ENCODE measurements around the gene E2F1.
A peak's percentile ranks its signal among the peaks of the same experiment; 100 is the strongest.

Gene E2F1

DNA sequence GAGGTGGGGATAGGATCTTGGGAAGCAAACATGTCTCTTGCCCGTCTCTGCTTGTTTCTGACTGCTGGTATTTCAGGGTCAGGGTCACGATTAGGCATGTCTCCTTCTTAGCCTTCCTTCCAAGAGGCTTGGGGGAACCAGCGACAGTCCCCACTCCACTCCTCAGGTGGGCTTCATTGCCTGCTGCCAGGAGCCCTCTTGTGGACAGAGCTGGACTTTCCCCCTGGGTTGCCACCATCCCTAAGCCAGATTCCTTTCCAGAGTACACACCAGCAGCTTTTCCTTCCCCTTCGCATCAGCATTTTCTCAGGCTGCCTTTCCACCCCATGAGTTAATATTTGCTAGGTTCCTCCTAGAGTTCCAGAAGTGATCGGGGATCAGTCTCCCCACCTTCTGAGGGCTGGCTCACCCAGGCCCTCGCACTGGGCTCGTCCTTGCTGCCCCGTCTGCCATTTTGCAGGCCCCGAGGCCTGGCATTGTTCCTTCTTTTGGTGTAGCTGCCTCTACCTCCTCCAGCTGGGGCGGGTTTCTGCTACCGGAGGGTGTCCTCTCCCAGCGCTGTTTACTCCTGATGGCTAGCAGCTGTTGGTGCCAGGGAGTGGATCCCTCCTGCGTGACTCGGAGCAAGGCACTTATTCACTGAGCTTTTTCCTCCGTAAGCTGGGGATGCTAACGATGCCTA is 32.8 kb downstream of the E2F1 start:
- peak; percentile 86 for ATAC-seq
- TF ChIP-seq ZNF8 (CRISPR knock-in tag; IDR thresholded peaks at IDR 0.05): no peak
- no peak for TF ChIP-seq PATZ1 (CRISPR knock-in tag; IDR thresholded peaks at IDR 0.05; ENCODE audit: borderline replicate concordance)
- no peak for TF ChIP-seq OSR1 (CRISPR knock-in tag; IDR thresholded peaks at IDR 0.05)
- TF ChIP-seq ZNF565 (CRISPR knock-in tag; conservative IDR thresholded peaks at IDR 0.05; ENCODE audit: low read depth): no peak
- no peak for TF ChIP-seq ESRRG (CRISPR knock-in tag; IDR thresholded peaks at IDR 0.05)
- TF ChIP-seq RARB (CRISPR knock-in tag; IDR thresholded peaks at IDR 0.05): no peak
- no peak for TF ChIP-seq TOX (CRISPR knock-in tag; IDR thresholded peaks at IDR 0.05; ENCODE audit: borderline replicate concordance)
- no peak for TF ChIP-seq PPARA (CRISPR knock-in tag; IDR thresholded peaks at IDR 0.05; ENCODE audit: borderline replicate concordance)
- TF ChIP-seq, protein P1, sequence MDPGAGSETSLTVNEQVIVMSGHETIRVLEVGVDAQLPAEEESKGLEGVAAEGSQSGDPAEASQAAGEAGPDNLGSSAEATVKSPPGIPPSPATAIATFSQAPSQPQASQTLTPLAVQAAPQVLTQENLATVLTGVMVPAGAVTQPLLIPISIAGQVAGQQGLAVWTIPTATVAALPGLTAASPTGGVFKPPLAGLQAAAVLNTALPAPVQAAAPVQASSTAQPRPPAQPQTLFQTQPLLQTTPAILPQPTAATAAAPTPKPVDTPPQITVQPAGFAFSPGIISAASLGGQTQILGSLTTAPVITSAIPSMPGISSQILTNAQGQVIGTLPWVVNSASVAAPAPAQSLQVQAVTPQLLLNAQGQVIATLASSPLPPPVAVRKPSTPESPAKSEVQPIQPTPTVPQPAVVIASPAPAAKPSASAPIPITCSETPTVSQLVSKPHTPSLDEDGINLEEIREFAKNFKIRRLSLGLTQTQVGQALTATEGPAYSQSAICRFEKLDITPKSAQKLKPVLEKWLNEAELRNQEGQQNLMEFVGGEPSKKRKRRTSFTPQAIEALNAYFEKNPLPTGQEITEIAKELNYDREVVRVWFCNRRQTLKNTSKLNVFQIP (CRISPR knock-in tag; IDR thresholded peaks at IDR 0.05; ENCODE audit: borderline replicate concordance, low read depth): no peak
- no peak for TF ChIP-seq ISL1 (CRISPR knock-in tag; IDR thresholded peaks at IDR 0.05)
- TF ChIP-seq ZFP30 (CRISPR knock-in tag; IDR thresholded peaks at IDR 0.05): no peak
- TF ChIP-seq SNAI2 (CRISPR knock-in tag; IDR thresholded peaks at IDR 0.05): no peak
- no peak for TF ChIP-seq ZNF70 (CRISPR knock-in tag; IDR thresholded peaks at IDR 0.05)
- TF ChIP-seq ZC3H10 (CRISPR knock-in tag; IDR thresholded peaks at IDR 0.05): no peak

DNA sequence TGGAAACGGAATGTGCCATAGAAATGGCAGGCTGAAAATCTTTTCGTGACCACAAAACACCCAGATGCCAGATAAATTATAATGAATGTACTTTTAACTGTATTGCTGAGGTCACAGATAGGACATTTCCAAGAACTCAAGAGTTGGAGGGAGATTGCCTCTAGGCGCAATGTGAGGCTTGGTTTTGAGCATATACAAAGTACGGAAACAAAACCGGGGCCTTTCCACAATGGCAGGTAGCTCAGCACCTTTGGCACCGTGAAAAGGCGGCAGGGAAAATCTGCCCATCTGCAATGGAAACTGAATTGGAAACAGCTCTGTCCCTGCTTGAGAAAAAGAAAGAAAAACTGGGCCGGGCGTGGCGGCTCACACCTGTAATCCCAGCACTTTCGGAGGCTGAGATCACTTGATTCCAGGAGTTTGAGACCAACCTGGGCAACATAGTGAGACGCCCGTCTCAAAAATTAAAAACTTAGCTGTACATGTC is 34.6 kb downstream of the E2F1 start:
- ATAC-seq: no peak
- TF ChIP-seq ZNF70 (CRISPR knock-in tag; IDR thresholded peaks at IDR 0.05) (no peak), RARB (CRISPR knock-in tag; IDR thresholded peaks at IDR 0.05) (no peak), ZFP3 (CRISPR knock-in tag; IDR thresholded peaks at IDR 0.05) (no peak), ARNTL (CRISPR knock-in tag; IDR thresholded peaks at IDR 0.05; ENCODE audit: borderline replicate concordance, low read depth) (no peak), GLIS3 (CRISPR knock-in tag; IDR thresholded peaks at IDR 0.05) (no peak), ZFP30 (CRISPR knock-in tag; IDR thresholded peaks at IDR 0.05) (no peak), SNAI2 (CRISPR knock-in tag; IDR thresholded peaks at IDR 0.05) (no peak), BACH2 (CRISPR knock-in tag; IDR thresholded peaks at IDR 0.05; ENCODE audit: borderline replicate concordance) (no peak), TCF4 (CRISPR knock-in tag; IDR thresholded peaks at IDR 0.05; ENCODE audit: borderline replicate concordance) (no peak), PPARA (CRISPR knock-in tag; IDR thresholded peaks at IDR 0.05; ENCODE audit: borderline replicate concordance) (no peak), ZNF565 (CRISPR knock-in tag; conservative IDR thresholded peaks at IDR 0.05; ENCODE audit: low read depth) (no peak), ESRRG (CRISPR knock-in tag; IDR thresholded peaks at IDR 0.05) (no peak), ZC3H10 (CRISPR knock-in tag; IDR thresholded peaks at IDR 0.05) (no peak), PATZ1 (CRISPR knock-in tag; IDR thresholded peaks at IDR 0.05; ENCODE audit: borderline replicate concordance) (no peak), ISL1 (CRISPR knock-in tag; IDR thresholded peaks at IDR 0.05) (no peak), OSR1 (CRISPR knock-in tag; IDR thresholded peaks at IDR 0.05) (no peak), CREB5 (CRISPR knock-in tag; IDR thresholded peaks at IDR 0.05; ENCODE audit: low read depth) (no peak), CSRNP3 (CRISPR knock-in tag; IDR thresholded peaks at IDR 0.05) (no peak)
- TF ChIP-seq, protein P2, sequence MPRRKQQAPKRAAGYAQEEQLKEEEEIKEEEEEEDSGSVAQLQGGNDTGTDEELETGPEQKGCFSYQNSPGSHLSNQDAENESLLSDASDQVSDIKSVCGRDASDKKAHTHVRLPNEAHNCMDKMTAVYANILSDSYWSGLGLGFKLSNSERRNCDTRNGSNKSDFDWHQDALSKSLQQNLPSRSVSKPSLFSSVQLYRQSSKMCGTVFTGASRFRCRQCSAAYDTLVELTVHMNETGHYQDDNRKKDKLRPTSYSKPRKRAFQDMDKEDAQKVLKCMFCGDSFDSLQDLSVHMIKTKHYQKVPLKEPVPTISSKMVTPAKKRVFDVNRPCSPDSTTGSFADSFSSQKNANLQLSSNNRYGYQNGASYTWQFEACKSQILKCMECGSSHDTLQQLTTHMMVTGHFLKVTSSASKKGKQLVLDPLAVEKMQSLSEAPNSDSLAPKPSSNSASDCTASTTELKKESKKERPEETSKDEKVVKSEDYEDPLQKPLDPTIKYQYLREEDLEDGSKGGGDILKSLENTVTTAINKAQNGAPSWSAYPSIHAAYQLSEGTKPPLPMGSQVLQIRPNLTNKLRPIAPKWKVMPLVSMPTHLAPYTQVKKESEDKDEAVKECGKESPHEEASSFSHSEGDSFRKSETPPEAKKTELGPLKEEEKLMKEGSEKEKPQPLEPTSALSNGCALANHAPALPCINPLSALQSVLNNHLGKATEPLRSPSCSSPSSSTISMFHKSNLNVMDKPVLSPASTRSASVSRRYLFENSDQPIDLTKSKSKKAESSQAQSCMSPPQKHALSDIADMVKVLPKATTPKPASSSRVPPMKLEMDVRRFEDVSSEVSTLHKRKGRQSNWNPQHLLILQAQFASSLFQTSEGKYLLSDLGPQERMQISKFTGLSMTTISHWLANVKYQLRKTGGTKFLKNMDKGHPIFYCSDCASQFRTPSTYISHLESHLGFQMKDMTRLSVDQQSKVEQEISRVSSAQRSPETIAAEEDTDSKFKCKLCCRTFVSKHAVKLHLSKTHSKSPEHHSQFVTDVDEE (CRISPR knock-in tag; IDR thresholded peaks at IDR 0.05): no peak
- TF ChIP-seq, protein P1 (CRISPR knock-in tag; IDR thresholded peaks at IDR 0.05; ENCODE audit: borderline replicate concordance, low read depth): no peak

All from SK-N-SH treated with all-trans-retinoic acid at 6 μM for 48 hours (cell line).